MM.1S (cell line): ENCODE measurements around the gene FOXO1.

Experiments used
- DNase-seq: peaks from one replicate; pipeline ENCODE4 v3.0.0-alpha.2; 2015
- H2AFZ ChIP-seq: fragments of 300-600 bp; sonication (generic); 2 replicates; pipeline ENCODE4 v1.6.0; 2016; ENCODE audit warnings: antibody characterized with exemption, low read length
- H3F3A ChIP-seq: fragments of 300-600 bp; sonication (generic); 2 replicates; pipeline ENCODE4 v1.6.1; 2016; ENCODE audit warnings: mild to moderate bottlenecking, antibody characterized with exemption, low read length, moderate library complexity, mixed read lengths; ENCODE audit not compliant: insufficient read depth
- H3K27ac ChIP-seq: fragments of 300-600 bp; sonication (generic); 2 replicates; pipeline ENCODE4 v1.5.1; 2016; ENCODE audit warnings: mild to moderate bottlenecking, low read length
- H3K27me3 ChIP-seq: fragments of 300-600 bp; sonication (generic); replicated peaks from 2 replicates; pipeline ENCODE4 v1.6.0; 2016; ENCODE audit warnings: low read length; ENCODE audit not compliant: insufficient read depth
- H3K36me3 ChIP-seq: fragments of 300-600 bp; sonication (generic); replicated peaks from 2 replicates; pipeline ENCODE4 v1.6.1; 2016; ENCODE audit warnings: mild to moderate bottlenecking, low read length, mixed read lengths; ENCODE audit not compliant: insufficient read depth
- H3K4me1 ChIP-seq: fragments of 300-600 bp; sonication (generic); 2 replicates; pipeline ENCODE4 v1.6.1; 2016; ENCODE audit warnings: low read length, mixed read lengths
- H3K4me2 ChIP-seq: fragments of 300-600 bp; sonication (generic); 2 replicates; pipeline ENCODE4 v1.6.0; 2016; ENCODE audit warnings: low read depth, low read length
- H3K4me3 ChIP-seq: fragments of 300-600 bp; sonication (generic); 2 replicates; pipeline ENCODE4 v1.5.1; 2016; ENCODE audit warnings: low read length, mixed read lengths
- H3K79me2 ChIP-seq: fragments of 300-600 bp; sonication (generic); 2 replicates; pipeline ENCODE4 v1.6.1; 2016; ENCODE audit warnings: mixed run types, low read length, mixed read lengths
- H3K9ac ChIP-seq: fragments of 300-600 bp; sonication (generic); 2 replicates; pipeline ENCODE4 v1.6.1; 2016; ENCODE audit warnings: low read length, mixed read lengths
- H3K9me2 ChIP-seq: fragments of 300-600 bp; sonication (generic); replicated peaks from 2 replicates; pipeline ENCODE4 v1.6.1; 2016; ENCODE audit warnings: mild to moderate bottlenecking, low read length, mixed read lengths; ENCODE audit not compliant: insufficient read depth
- H3K9me3 ChIP-seq: fragments of 300-600 bp; sonication (generic); replicated peaks from 2 replicates; pipeline ENCODE4 v1.6.1; 2016; ENCODE audit warnings: mild to moderate bottlenecking, low read length, mixed read lengths; ENCODE audit not compliant: insufficient read depth
- H4K20me1 ChIP-seq: fragments of 300-600 bp; sonication (generic); 2 replicates; pipeline ENCODE4 v1.6.1; 2016; ENCODE audit warnings: mild to moderate bottlenecking, low read length, moderate library complexity, mixed read lengths; ENCODE audit not compliant: insufficient read depth
- CTCF ChIP-seq: fragments of 300-600 bp; sonication (generic); IDR thresholded peaks from 2 replicates; pipeline ENCODE4 v1.5.1; 2016; ENCODE audit warnings: antibody characterized with exemption, low read length, mixed read lengths
- EZH2 ChIP-seq: fragments of 300-600 bp; sonication (generic); optimal IDR thresholded peaks from 2 replicates; pipeline ENCODE3; 2017; ENCODE audit warnings: low read depth, mild to moderate bottlenecking, antibody characterized with exemption, low read length, mixed read lengths
- EZH2phosphoT487 ChIP-seq: fragments of 300-600 bp; sonication (generic); IDR thresholded peaks from 2 replicates; pipeline ENCODE4 v1.6.1; 2018; ENCODE audit warnings: antibody characterized with exemption, low read length

Gene FOXO1

DNA sequence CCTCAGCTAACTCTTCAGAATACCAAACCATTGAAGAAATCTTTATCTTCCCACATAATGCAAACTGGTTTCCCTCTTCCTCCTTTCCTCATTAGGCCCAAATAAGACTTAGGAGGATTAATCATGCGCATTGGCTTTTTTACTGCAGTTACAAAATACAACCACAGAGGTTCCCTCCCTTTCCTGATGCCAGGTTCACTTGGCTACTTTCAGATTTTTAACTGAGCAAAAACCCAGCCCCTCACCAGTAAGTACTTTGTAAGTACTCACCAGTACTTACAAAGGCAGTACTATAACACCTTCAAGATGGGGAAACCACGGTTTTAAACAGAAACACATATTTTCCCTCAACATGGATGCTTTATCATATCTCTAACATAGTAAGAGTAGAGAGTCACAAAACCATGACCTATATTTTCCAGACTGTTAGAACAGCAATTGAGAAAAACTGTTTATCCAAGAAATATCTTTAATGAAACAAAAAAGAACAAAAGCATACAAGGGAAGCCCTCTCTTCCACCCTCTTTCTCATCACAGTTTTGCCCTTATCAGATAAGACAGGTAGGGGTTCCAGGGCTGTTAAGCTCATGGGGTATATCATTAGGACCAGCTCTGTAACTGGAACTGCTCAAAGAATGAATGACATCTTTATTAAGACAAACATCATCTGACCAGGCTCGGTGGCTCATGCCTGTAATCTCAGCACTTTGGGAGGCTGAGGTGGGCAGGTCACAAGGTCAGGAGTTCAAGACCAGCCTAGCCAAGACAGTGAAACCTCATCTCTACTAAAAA lies 12.7 kb downstream of the FOXO1 start:
- Histone ChIP-seq H3K36me3 (no peaks in the 10 kb centered on the region), H2AFZ (no peak overlapping the region), H3K9me2 (no peaks in the 10 kb centered on the region), H3K27ac (no peak overlapping the region), H3K4me2 (no peak overlapping the region), H3K9ac (no peak overlapping the region), H3K9me3 (no peaks in the 10 kb centered on the region), H3F3A (no peaks in the 10 kb centered on the region), H4K20me1 (no peaks in the 10 kb centered on the region), H3K4me1 (0 out of 2 replicates have a peak, but pooled peaks cover 3% of the 10 kb centered on the region), H3K4me3 (no peak overlapping the region), H3K27me3 (no peaks in the 10 kb centered on the region), H3K79me2 (peaks cover 62% of the 10 kb centered on the region)
- TF ChIP-seq EZH2phosphoT487 = no peak
- TF ChIP-seq EZH2 = no peak
- TF ChIP-seq CTCF = no peak
- no peak for DNase-seq

GRCh38 chr13:40652588-40652940 lies 13.9 kb downstream of the FOXO1 start:
- H3K27me3 ChIP-seq = no peaks in the 10 kb centered on the region
- H3F3A ChIP-seq = no peaks in the 10 kb centered on the region
- H4K20me1 ChIP-seq = no peaks in the 10 kb centered on the region
- no peak overlapping the region for H2AFZ ChIP-seq
- no peaks in the 10 kb centered on the region for H3K36me3 ChIP-seq
- H3K4me1 ChIP-seq = 0 out of 2 replicates have a peak, but pooled peaks cover 1% of the 10 kb centered on the region
- H3K79me2 ChIP-seq = peaks cover 58% of the 10 kb centered on the region
- no peaks in the 10 kb centered on the region for H3K9me2 ChIP-seq
- H3K4me2 ChIP-seq = no peak overlapping the region
- DNase-seq = no peak
- H3K4me3 ChIP-seq = no peak overlapping the region
- no peak overlapping the region for H3K9ac ChIP-seq
- TF ChIP-seq EZH2phosphoT487 (no peak), EZH2 (no peak), CTCF (no peak)
- H3K9me3 ChIP-seq = no peaks in the 10 kb centered on the region
- no peak overlapping the region for H3K27ac ChIP-seq

- H3K36me3 ChIP-seq = no peaks in the 10 kb centered on the region
- no peak overlapping the region for H3K9ac ChIP-seq
- H3K4me1 ChIP-seq = no peaks in the 10 kb centered on the region
- DNase-seq = no peak
- no peaks in the 10 kb centered on the region for H3K9me3 ChIP-seq
- TF ChIP-seq EZH2 (no peak), CTCF (no peak), EZH2phosphoT487 (no peak)
- no peak overlapping the region for H3K4me3 ChIP-seq
- no peaks in the 10 kb centered on the region for H3K9me2 ChIP-seq
- H4K20me1 ChIP-seq = no peaks in the 10 kb centered on the region
- no peak overlapping the region for H2AFZ ChIP-seq
- H3K4me2 ChIP-seq = no peak overlapping the region
- no peaks in the 10 kb centered on the region for H3F3A ChIP-seq
- no peak overlapping the region for H3K27ac ChIP-seq
- no peaks in the 10 kb centered on the region for H3K27me3 ChIP-seq
- H3K79me2 ChIP-seq = peaks cover 57% of the 10 kb centered on the region
Observed at GRCh38 chr13:40651866-40652587, 14.4 kb downstream of the FOXO1 start.
